Activated CD8-positive, alpha-beta memory T cell treated with anti-CD3 and anti-CD28 coated beads, Interleukin-2, amount 10 ng/mL, durations not matched to agents 7 days and 5 days (primary cell): ENCODE data around the gene PLD6. TPM values are rescaled to one million over a fixed set of nuclear protein-coding genes. Genes with fewer than 3 reads are reported as not detected.
A peak's percentile ranks its signal among the peaks of the same experiment; 100 is the strongest.

Experiments
- ATAC-seq: fragments of 150-1000 bp; cut with Tn5 transposase; one replicate; pipeline ENCODE4 v1.10.0; 2021; ENCODE audit warnings: moderate library complexity
- CTCF ChIA-PET: fragments of 350-600 bp; sonication (Branson Sonifier 250); formaldehyde crosslinking; loops from one replicate; lab custom pipeline; 2021; ENCODE audit warnings: antibody characterized with exemption; lab: Charles Lee
- DNase-seq: peaks from one replicate; pipeline ENCODE4 v3.0.0-alpha.2; 2020
- H3K27ac Mint-ChIP-seq: one replicate; pipeline ENCODE4 v1.8.0; 2021; ENCODE audit warnings: mild to moderate bottlenecking, mixed read lengths
- H3K27me3 Mint-ChIP-seq: one replicate; pipeline ENCODE4 v1.8.0; 2021; ENCODE audit warnings: mixed read lengths
- H3K36me3 Mint-ChIP-seq: one replicate; pipeline ENCODE4 v1.8.0; 2021; ENCODE audit warnings: mild to moderate bottlenecking, mixed read lengths
- H3K4me1 Mint-ChIP-seq: one replicate; pipeline ENCODE4 v1.8.0; 2021; ENCODE audit warnings: mixed read lengths
- H3K4me3 Mint-ChIP-seq: one replicate; pipeline ENCODE4 v1.8.0; 2021; ENCODE audit warnings: mild to moderate bottlenecking, moderate library complexity, mixed read lengths
- H3K9me3 Mint-ChIP-seq: one replicate; pipeline ENCODE4 v1.8.0; 2022; ENCODE audit warnings: low read depth, mixed read lengths
- total RNA-seq, 2 experiments: library from RNA; stranded (reverse); gene quantifications; one replicate each; pipeline ENCODE4 v1.2.3, GENCODE V29; 2021

PLD6 gene
- total RNA-seq, 2 experiments from 2014 or later = 5.2 to 12.5 TPM

- DNase-seq (no peak), ATAC-seq (no peak)
- Mint-ChIP-seq H3K36me3 (peaks cover 30% of the 10 kb centered on the region), H3K4me1 (no peaks in the 10 kb centered on the region), H3K9me3 (no peaks in the 10 kb centered on the region), H3K27ac (no peak overlapping the region), H3K27me3 (no peaks in the 10 kb centered on the region), H3K4me3 (no peak overlapping the region)
- CTCF ChIA-PET = no interaction called here
These were observed 14.4 kb upstream of the PLD6 start for GRCh38 chr17:17220529-17220928.

DNA sequence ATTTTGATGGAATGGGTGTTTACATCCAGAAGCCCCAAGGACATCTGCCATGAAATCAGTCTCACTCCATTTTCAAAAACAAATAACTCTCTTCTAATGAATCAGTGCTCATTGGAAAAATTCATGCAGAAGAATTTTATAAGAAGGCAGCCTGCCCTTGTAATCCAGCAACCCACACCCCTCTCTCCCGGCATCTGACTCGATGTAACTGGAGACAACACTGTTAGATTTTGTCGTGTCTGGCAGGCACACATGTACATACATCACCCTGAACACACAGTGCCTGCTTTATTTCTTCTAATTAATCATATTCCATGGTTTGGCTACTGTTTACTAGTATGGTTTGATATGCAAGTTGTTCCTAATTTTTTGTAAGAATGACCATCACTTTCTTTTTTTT is 11.9 kb upstream of the PLD6 start:
- Mint-ChIP-seq H3K4me1 (no peaks in the 10 kb centered on the region), H3K4me3 (no peak overlapping the region), H3K36me3 (peaks cover 24% of the 10 kb centered on the region), H3K27me3 (no peaks in the 10 kb centered on the region), H3K9me3 (no peaks in the 10 kb centered on the region), H3K27ac (peak overlapping the region; percentile 14)
- DNase-seq (no peak), ATAC-seq (no peak)
- CTCF ChIA-PET = no interaction called here

DNA sequence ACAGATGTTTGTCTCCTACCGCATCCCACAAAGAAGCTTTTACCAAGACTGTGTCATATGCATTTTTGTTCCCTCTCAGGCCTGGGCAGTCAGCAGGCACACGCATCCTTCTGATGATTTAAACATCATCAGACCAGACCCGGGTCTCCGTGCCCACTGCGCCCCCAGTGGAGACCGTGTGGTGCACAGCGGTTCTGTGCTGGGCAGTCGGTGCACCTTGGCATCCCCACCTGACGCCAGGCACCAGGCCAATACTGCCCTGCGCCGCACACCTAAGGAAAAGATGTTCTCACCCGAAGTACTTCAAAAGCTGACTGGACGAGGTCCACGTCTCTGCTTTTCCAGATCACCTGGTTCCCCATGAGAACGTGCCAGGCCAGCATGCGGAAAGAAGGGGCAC is 10.6 kb upstream of the PLD6 start:
- no peak overlapping the region for H3K27ac Mint-ChIP-seq
- H3K9me3 Mint-ChIP-seq = no peaks in the 10 kb centered on the region
- CTCF ChIA-PET = no interaction called here
- H3K4me3 Mint-ChIP-seq = no peak overlapping the region
- peaks cover 21% of the 10 kb centered on the region for H3K36me3 Mint-ChIP-seq
- ATAC-seq (no peak), DNase-seq (no peak)
- no peaks in the 10 kb centered on the region for H3K27me3 Mint-ChIP-seq
- no peaks in the 10 kb centered on the region for H3K4me1 Mint-ChIP-seq

- H3K36me3 Mint-ChIP-seq = peaks cover 19% of the 10 kb centered on the region
- DNase-seq (no peak), ATAC-seq (no peak)
- H3K4me1 Mint-ChIP-seq = no peaks in the 10 kb centered on the region
- no peak overlapping the region for H3K27ac Mint-ChIP-seq
- no peak overlapping the region for H3K4me3 Mint-ChIP-seq
- H3K27me3 Mint-ChIP-seq = no peaks in the 10 kb centered on the region
- H3K9me3 Mint-ChIP-seq = no peaks in the 10 kb centered on the region
- CTCF ChIA-PET = no interaction called here
These were observed 10.1 kb upstream of the PLD6 start for GRCh38 chr17:17216236-17216635.

GRCh38 chr17:17215575-17215974 is 9.4 kb upstream of the PLD6 start:
- Mint-ChIP-seq H3K9me3 (no peaks in the 10 kb centered on the region), H3K27me3 (no peaks in the 10 kb centered on the region), H3K4me1 (no peaks in the 10 kb centered on the region), H3K27ac (no peak overlapping the region), H3K4me3 (no peak overlapping the region), H3K36me3 (peaks cover 16% of the 10 kb centered on the region)
- DNase-seq (no peak), ATAC-seq (no peak)
- CTCF ChIA-PET = no interaction called here

- Mint-ChIP-seq H3K36me3 (peaks cover 16% of the 10 kb centered on the region), H3K27ac (no peak overlapping the region), H3K4me3 (no peak overlapping the region), H3K4me1 (no peaks in the 10 kb centered on the region), H3K9me3 (no peaks in the 10 kb centered on the region), H3K27me3 (no peaks in the 10 kb centered on the region)
- no peak for DNase-seq
- CTCF ChIA-PET = interaction anchor here (1.6 kb wide), 1 partner anchor 73 kb away, joined by 5 read pairs; no protein-coding TSS in a partner anchor
- ATAC-seq = no peak
These were observed 8.7 kb upstream of the PLD6 start for GRCh38 chr17:17214646-17215436.

GRCh38 chr17:17213775-17214174 is 7.6 kb upstream of the PLD6 start:
- Mint-ChIP-seq H3K36me3 (peaks cover 12% of the 10 kb centered on the region), H3K4me3 (no peak overlapping the region), H3K27ac (no peak overlapping the region), H3K9me3 (no peaks in the 10 kb centered on the region), H3K27me3 (no peaks in the 10 kb centered on the region), H3K4me1 (no peaks in the 10 kb centered on the region)
- DNase-seq = no peak
- ATAC-seq = no peak
- CTCF ChIA-PET = interaction anchor here (1.6 kb wide), 1 partner anchor 72 kb away, joined by 5 read pairs; no protein-coding TSS in a partner anchor

DNA sequence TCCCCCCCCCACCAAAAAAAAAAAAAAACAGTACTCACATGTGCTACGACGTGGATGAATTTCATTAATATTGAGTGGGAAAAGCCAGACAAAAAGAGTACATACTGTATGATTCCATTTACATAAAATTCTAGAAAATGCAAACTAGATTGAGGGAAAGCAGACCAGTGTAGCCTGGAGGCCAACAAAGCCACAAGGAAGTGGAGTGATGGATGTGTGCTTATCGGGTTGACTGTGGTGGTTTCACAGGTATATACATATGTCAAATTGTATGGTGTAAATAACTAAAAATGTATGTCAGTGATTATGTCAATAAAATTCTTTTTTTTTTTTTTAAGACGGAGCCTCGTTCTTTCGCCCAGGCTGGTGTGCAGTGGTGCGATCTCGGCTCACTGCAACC is 1.9 kb upstream of the PLD6 start:
- Mint-ChIP-seq H3K27ac (no peak overlapping the region), H3K4me1 (peaks cover 37% of the 10 kb centered on the region), H3K27me3 (no peaks in the 10 kb centered on the region), H3K9me3 (no peaks in the 10 kb centered on the region), H3K4me3 (no peak overlapping the region), H3K36me3 (peaks cover 6% of the 10 kb centered on the region)
- ATAC-seq (no peak), DNase-seq (no peak)
- CTCF ChIA-PET = interaction anchor here (1.1 to 1.2 kb wide), 3 partner anchors 28 to 72 kb away, joined by 3 to 4 read pairs (median 3); no protein-coding TSS in a partner anchor

DNA sequence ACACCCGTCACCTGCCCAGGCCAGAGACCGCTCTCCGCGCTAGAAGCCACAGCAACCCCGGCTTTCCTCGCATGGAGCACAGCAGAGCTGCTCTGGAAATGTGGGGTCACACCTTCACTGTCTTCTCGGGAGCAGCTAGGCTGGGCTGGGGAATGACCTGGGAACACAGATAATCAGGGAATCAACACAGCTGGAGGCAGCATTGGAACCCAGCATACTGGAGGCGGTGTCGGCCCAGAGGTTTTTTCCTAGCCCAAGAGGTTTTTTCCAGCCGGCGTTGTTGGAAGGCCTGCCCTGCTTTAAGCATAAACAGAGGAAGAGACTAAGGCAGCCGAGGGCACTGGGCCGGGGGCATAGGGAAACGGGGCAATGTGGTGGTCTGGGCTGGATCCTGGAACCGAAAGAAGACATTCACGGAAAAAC is 791 bp upstream of the PLD6 start:
- Mint-ChIP-seq H3K9me3 (no peaks in the 10 kb centered on the region), H3K4me3 (no peak overlapping the region), H3K27me3 (no peaks in the 10 kb centered on the region), H3K36me3 (peaks cover 8% of the 10 kb centered on the region), H3K4me1 (peaks cover 38% of the 10 kb centered on the region), H3K27ac (peak overlapping the region; percentile 40)
- no peak for ATAC-seq
- CTCF ChIA-PET = interaction anchor here (1.1 to 1.2 kb wide), 3 partner anchors 29 to 74 kb away, joined by 3 to 4 read pairs (median 3); no protein-coding TSS in a partner anchor
- no peak for DNase-seq

- ATAC-seq = peak; percentile 71
- H3K4me3 Mint-ChIP-seq = peak overlapping the region; percentile 80
- no peaks in the 10 kb centered on the region for H3K9me3 Mint-ChIP-seq
- peak; percentile 81 for DNase-seq
- H3K27me3 Mint-ChIP-seq = no peaks in the 10 kb centered on the region
- CTCF ChIA-PET = interaction anchor here (0.8 to 2.0 kb wide), 2 partner anchors 50 to 74 kb away, joined by 3 to 4 read pairs; no protein-coding TSS in a partner anchor
- peaks cover 8% of the 10 kb centered on the region for H3K36me3 Mint-ChIP-seq
- H3K4me1 Mint-ChIP-seq = peaks cover 38% of the 10 kb centered on the region
- H3K27ac Mint-ChIP-seq = peak overlapping the region; percentile 88
These were observed 587 bp downstream of the PLD6 start for GRCh38 chr17:17205368-17206123.

GRCh38 chr17:17204635-17205231 is 1.4 kb downstream of the PLD6 start:
- Mint-ChIP-seq H3K4me3 (peak overlapping the region; percentile 80), H3K27ac (peak overlapping the region; percentile 88), H3K9me3 (no peaks in the 10 kb centered on the region), H3K27me3 (no peaks in the 10 kb centered on the region), H3K4me1 (peaks cover 38% of the 10 kb centered on the region), H3K36me3 (peaks cover 8% of the 10 kb centered on the region)
- no peak for ATAC-seq
- CTCF ChIA-PET = interaction anchor here (0.8 to 2.0 kb wide), 2 partner anchors 49 to 75 kb away, joined by 3 to 4 read pairs; no protein-coding TSS in a partner anchor
- no peak for DNase-seq

- no peak for DNase-seq
- Mint-ChIP-seq H3K27ac (peak overlapping the region; percentile 88), H3K36me3 (peaks cover 8% of the 10 kb centered on the region), H3K4me1 (peaks cover 38% of the 10 kb centered on the region), H3K4me3 (peak overlapping the region; percentile 80), H3K27me3 (no peaks in the 10 kb centered on the region), H3K9me3 (no peaks in the 10 kb centered on the region)
- no peak for ATAC-seq
- CTCF ChIA-PET = interaction anchor here (1.5 kb wide), 1 partner anchor 33 kb away, joined by 3 read pairs; the partner anchor contains the start of gene FLCN
These were observed 2.0 kb downstream of the PLD6 start for GRCh38 chr17:17204041-17204591.
